DOHH2 (cell line): ENCODE data around the gene MDFIC2.

Experiments
- H3F3A ChIP-seq: fragments of 200-600 bp; sonication (generic), shearing (Covaris generic); 2 replicates; pipeline ENCODE4 v1.6.0; 2016; ENCODE audit warnings: antibody characterized with exemption, mild to moderate bottlenecking; ENCODE audit not compliant: control insufficient read depth, insufficient read depth
- H3K27ac ChIP-seq: fragments of 200-600 bp; sonication (generic); 2 replicates; pipeline ENCODE4 v1.5.1; 2014; ENCODE audit warnings: low read depth, mild to moderate bottlenecking, low read length, moderate library complexity
- H3K27me3 ChIP-seq: fragments of 200-600 bp; sonication (generic); 2 replicates; pipeline ENCODE4 v1.6.1; 2014; ENCODE audit warnings: mild to moderate bottlenecking, low read length, mixed read lengths; ENCODE audit not compliant: control insufficient read depth
- H3K36me3 ChIP-seq: fragments of 200-600 bp; sonication (generic); 2 replicates; pipeline ENCODE4 v1.6.1; 2014; ENCODE audit warnings: mild to moderate bottlenecking, low read length, moderate library complexity, mixed read lengths; ENCODE audit not compliant: control insufficient read depth
- H3K4me1 ChIP-seq: fragments of 200-600 bp; sonication (generic); 2 replicates; pipeline ENCODE4 v1.6.1; 2014; ENCODE audit warnings: mild to moderate bottlenecking, low read length, mixed read lengths; ENCODE audit not compliant: control insufficient read depth
- H3K4me2 ChIP-seq: fragments of 200-600 bp; sonication (generic); 2 replicates; pipeline ENCODE4 v1.6.0; 2014; ENCODE audit warnings: mild to moderate bottlenecking, low read length, moderate library complexity
- H3K4me3 ChIP-seq: fragments of 200-600 bp; sonication (generic); 2 replicates; pipeline ENCODE4 v1.5.1; 2014; ENCODE audit warnings: mild to moderate bottlenecking, low read length, mixed read lengths
- H3K79me2 ChIP-seq: fragments of 200-600 bp; sonication (generic); 2 replicates; pipeline ENCODE4 v1.6.1; 2014; ENCODE audit warnings: mild to moderate bottlenecking, low read length, mixed read lengths; ENCODE audit not compliant: control insufficient read depth
- H3K9me2 ChIP-seq: fragments of 200-600 bp; sonication (generic); replicated peaks from 2 replicates; pipeline ENCODE4 v1.6.1; 2014; ENCODE audit warnings: mild to moderate bottlenecking, low read length, mixed read lengths; ENCODE audit not compliant: control insufficient read depth
- H3K9me3 ChIP-seq: fragments of 200-600 bp; sonication (generic); 2 replicates; pipeline ENCODE4 v1.6.1; 2014; ENCODE audit warnings: antibody characterized with exemption, low read length, mixed read lengths; ENCODE audit not compliant: control insufficient read depth, insufficient read depth
- H4K20me1 ChIP-seq: fragments of 200-600 bp; sonication (generic); 2 replicates; pipeline ENCODE4 v1.6.0; 2014; ENCODE audit warnings: low read depth, mild to moderate bottlenecking, antibody characterized with exemption, low read length, moderate library complexity; ENCODE audit not compliant: control insufficient read depth, insufficient read depth
- EZH2phosphoT487 ChIP-seq: fragments of 200-600 bp; sonication (generic); IDR thresholded peaks from 2 replicates; pipeline ENCODE4 v1.6.1; 2017; ENCODE audit warnings: borderline replicate concordance, mild to moderate bottlenecking, antibody characterized with exemption, low read length, moderate library complexity, mixed read lengths
- TF ChIP-seq, protein P1 (sequence below): fragments of 200-600 bp; sonication (generic); IDR thresholded peaks from one replicate; pipeline ENCODE4 v1.5.1; 2014; ENCODE audit warnings: antibody characterized with exemption, mild to moderate bottlenecking, low read depth, low read length; ENCODE audit not compliant: poor library complexity, severe bottlenecking

The MDFIC2 gene

DNA sequence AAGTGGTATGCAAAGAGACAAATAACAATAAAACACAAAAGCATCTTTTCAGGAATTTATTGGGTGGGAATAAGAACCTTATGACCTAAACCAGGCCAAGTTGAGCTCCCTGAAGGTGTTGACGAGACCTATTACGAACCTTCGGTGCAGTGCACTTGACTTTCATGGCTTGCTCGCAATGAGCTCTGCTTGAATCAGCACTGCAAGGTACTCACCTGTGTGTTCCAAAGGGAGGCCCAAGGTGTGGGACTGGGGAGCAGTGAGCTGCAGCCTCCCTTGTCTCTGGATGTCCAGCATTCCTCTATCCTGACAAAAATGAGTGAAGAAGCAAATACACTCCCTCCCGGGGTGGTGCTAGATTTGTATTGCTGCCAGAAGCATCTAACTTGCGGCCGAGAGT lies at the start of gene MDFIC2:
TSS of gene MDFIC2 (minus strand) at position 303 of the 400 bp plus-strand sequence. CDS start 665 bp downstream, outside the sequence.
- no peaks in the 10 kb centered on the region for H3K4me1 ChIP-seq
- H3K9me2 ChIP-seq: no peaks in the 10 kb centered on the region
- no peaks in the 10 kb centered on the region for H3K79me2 ChIP-seq
- TF ChIP-seq, protein P1, sequence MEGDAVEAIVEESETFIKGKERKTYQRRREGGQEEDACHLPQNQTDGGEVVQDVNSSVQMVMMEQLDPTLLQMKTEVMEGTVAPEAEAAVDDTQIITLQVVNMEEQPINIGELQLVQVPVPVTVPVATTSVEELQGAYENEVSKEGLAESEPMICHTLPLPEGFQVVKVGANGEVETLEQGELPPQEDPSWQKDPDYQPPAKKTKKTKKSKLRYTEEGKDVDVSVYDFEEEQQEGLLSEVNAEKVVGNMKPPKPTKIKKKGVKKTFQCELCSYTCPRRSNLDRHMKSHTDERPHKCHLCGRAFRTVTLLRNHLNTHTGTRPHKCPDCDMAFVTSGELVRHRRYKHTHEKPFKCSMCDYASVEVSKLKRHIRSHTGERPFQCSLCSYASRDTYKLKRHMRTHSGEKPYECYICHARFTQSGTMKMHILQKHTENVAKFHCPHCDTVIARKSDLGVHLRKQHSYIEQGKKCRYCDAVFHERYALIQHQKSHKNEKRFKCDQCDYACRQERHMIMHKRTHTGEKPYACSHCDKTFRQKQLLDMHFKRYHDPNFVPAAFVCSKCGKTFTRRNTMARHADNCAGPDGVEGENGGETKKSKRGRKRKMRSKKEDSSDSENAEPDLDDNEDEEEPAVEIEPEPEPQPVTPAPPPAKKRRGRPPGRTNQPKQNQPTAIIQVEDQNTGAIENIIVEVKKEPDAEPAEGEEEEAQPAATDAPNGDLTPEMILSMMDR: no peak
- TF ChIP-seq EZH2phosphoT487: no peak
- no peaks in the 10 kb centered on the region for H3K9me3 ChIP-seq
- no peaks in the 10 kb centered on the region for H3F3A ChIP-seq
- H4K20me1 ChIP-seq: no peaks in the 10 kb centered on the region
- H3K27ac ChIP-seq: no peak within 1 kb of the TSS
- H3K4me2 ChIP-seq: no peak within 1 kb of the TSS
- no peaks in the 10 kb centered on the region for H3K36me3 ChIP-seq
- H3K27me3 ChIP-seq: no peaks in the 10 kb centered on the region
- no peak within 1 kb of the TSS for H3K4me3 ChIP-seq

DNA sequence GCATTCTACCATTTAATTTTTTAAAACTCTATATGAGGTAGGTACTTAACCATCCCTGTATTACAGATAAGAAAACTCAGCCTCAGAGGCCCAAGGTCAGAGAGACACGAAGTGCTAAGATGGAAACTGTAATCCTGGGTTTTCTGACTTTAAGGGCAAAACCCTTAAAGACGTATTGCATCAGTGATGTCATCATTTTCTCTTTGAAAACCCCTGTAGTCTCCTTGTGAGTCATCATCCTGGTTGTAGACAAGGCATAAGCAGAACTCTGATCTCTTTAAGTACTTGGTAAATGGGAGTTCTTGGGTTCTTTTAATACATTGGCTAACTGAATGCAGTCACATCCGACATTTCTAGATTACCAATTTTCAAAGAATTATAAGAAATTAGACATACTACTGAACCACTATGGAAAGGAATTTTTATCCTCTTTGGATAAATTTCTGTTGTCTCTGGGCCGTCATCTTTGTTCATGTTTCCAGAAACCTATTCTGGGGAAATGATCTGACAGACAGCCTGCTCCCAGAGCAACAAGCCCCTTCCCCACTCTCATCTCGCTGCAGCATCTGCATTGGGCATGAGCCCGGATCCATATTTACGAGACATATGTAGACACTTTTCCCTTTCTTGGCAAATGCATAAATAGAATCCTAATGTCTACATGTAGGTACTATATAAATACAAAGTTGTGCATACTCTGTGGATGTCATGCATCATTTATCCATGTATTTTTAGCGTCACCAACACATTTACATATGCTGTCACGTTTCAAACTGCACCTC lies 48.7 kb upstream of the MDFIC2 start:
- Histone ChIP-seq H3K4me2 (no peak overlapping the region), H3K27ac (no peak overlapping the region), H3K4me1 (peaks cover 7% of the 10 kb centered on the region), H4K20me1 (no peaks in the 10 kb centered on the region), H3K79me2 (no peaks in the 10 kb centered on the region), H3K27me3 (no peaks in the 10 kb centered on the region), H3K9me3 (no peaks in the 10 kb centered on the region), H3F3A (no peaks in the 10 kb centered on the region), H3K9me2 (no peaks in the 10 kb centered on the region), H3K36me3 (no peaks in the 10 kb centered on the region), H3K4me3 (no peak overlapping the region)
- TF ChIP-seq, protein P1: no peak
- TF ChIP-seq EZH2phosphoT487: no peak

DNA sequence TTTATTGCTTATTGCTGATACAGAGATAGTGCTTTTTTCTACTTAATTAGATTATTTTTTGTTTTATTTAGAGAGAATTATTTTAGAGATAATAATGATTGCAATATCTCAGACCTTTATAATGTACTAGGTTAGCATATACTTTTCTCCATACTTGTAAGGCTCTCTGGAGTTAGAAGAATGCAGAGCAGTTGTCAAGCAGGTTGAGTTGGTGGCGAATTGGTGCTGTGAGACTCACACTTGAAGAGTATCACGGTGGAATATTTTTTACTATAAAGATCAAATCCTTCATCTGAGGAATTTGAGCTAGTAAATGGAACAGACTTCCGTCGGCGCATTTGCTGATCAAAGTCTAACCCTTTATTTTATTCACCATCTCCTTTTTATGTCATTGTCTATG lies 47.3 kb upstream of the MDFIC2 start:
- Histone ChIP-seq H4K20me1 (no peaks in the 10 kb centered on the region), H3K4me3 (no peak overlapping the region), H3K79me2 (no peaks in the 10 kb centered on the region)

More for the DNA sequence above, 47.3 kb upstream of the MDFIC2 start:
- Histone ChIP-seq H3K9me2 (no peaks in the 10 kb centered on the region), H3K27me3 (no peaks in the 10 kb centered on the region), H3K36me3 (no peaks in the 10 kb centered on the region), H3K27ac (no peak overlapping the region), H3F3A (no peaks in the 10 kb centered on the region), H3K4me2 (no peak overlapping the region), H3K4me1 (peaks cover 7% of the 10 kb centered on the region), H3K9me3 (no peaks in the 10 kb centered on the region)
- no peak for TF ChIP-seq EZH2phosphoT487
- TF ChIP-seq, protein P1: no peak
